H4 (cell line): Measurements from ENCODE around the gene SGO2. TPM values are rescaled to one million over a fixed set of nuclear protein-coding genes. Genes with fewer than 3 reads are reported as not detected.
"Not testable (repeated sequence)": the region's sequence is repeated elsewhere in the genome, so short reads cannot be mapped to it uniquely, and the experiment has no call there.

Source experiments
- DNase-seq: peaks from one replicate; pipeline ENCODE4 v3.0.0-alpha.2; 2015; ENCODE audit warnings: low spot score
- total RNA-seq: library from RNA; depleted of rRNA; stranded (reverse); fragments of >200 nt; shearing (Covaris generic); gene quantifications from 2 replicates; pipeline ENCODE4 v1.2.3, GENCODE V29; 2014; rRNA removed

Gene SGO2
- total RNA-seq, 1 experiment from 2014 or later: 10.8 TPM

- no peak for DNase-seq
Observed at GRCh38 chr2:200619279-200619678, 93.3 kb downstream of the SGO2 start.

GRCh38 chr2:200620606-200621390 lies 94.8 kb downstream of the SGO2 start:
- DNase-seq: no peak

- no peak for DNase-seq
Observed at GRCh38 chr2:200622106-200622505, 96.1 kb downstream of the SGO2 start.

DNA sequence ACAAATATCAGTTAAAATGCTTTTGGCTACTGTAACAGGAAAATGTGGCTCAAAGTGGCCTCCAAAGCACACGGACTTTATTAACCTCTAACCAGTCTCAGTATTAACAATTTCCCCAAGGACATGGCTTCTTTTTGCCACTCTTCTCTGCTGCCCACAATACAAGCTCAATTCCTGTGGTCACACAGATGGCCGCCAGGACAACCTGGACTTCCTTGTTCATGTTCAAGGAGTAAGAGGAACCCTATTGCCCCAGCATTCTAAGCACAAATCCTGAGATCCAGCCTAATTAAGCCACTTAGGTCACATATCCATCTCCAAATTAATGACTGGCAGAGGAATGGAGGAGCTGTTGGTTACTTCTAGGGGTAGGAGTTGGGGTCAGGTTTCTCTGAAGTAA lies 98.0 kb downstream of the SGO2 start:
- no peak for DNase-seq

DNA sequence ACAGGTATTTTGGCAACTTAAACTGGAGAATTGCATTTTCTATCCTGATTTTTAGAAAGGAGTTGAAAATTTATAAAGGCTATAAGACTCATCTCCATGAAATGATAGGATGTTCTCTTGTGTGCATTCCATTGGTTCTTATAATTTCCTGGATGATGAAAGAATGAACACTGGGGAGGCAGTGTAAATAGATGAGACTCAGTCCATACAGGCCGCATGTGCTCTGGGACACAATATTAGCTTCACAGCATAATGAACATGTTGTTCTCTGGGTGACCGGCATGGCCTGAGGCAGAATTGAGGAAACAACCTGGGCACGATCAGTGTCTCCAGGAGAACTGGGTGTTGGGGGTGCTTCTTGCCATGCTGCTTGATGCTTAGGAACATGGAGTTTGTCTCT lies 98.7 kb downstream of the SGO2 start:
- no peak for DNase-seq

GRCh38 chr2:200625282-200625681 lies 99.3 kb downstream of the SGO2 start:
- DNase-seq: no peak

GRCh38 chr2:200625958-200626363 lies 100.0 kb downstream of the SGO2 start:
- DNase-seq: no peak

DNA sequence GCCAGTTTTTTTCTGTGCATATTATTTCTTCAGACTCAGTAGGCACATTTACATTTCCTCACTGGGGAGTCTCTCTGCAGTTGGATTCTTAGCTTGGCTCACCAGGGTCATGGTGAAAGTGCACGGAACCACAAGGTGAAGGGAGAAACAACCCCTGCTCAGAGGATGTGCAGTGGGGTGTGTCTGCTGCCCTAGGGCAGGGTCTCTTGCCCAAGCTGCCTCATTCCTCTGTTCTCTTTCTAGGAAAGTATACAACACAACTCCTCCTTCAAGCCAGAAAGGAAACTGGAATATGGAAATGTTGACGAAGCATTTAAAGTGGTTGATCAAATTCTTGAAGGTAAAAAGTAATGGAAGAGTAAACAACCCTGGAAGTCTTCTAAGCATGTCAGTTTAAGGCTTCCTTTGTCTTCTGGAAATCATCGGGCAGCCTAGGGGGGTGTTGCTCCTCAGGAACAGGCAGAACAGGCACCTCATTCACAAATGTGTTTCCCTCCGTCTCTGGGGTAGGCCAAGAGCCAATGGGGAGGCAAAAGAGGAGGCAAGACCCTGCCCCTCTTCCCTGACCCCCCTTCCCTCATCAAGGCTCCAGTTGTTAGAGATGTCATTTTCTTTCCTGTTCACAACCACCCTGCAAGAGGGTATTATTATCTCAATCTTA lies 101.2 kb downstream of the SGO2 start:
- DNase-seq: no peak

DNA sequence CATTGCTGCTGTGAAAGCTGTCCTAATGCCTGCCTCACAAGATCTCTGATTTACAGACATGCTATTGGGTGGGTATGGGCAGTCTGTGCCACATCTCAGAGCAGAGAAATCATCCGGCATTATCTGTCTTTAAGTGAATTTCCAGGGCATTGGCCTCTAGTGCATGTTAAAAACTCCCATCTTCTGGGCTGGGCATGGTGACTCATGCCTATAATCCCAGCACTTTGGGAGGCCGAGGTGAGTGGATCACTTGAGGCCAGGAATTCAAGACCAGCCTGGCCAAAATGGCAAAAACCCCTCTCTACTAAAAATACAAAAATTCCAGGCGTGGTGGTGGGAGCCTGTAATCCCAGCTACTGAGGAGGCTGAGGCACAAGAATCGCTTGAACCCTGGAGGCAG lies 102.5 kb downstream of the SGO2 start:
- DNase-seq: not testable (repeated sequence)

- no peak for DNase-seq
Observed at GRCh38 chr2:200631287-200631686, 105.3 kb downstream of the SGO2 start.

Other genes starting within 250 kb of the SGO2 start
- 55.5 and 68.1 TPM in 2 replicates for gene SPATS2L, start 219.5 kb upstream of the SGO2 start, total RNA-seq
- 15.4 and 15.9 TPM in 2 replicates for gene KCTD18, start 16.1 kb upstream of the SGO2 start, total RNA-seq
- 0.06 and 3.3 TPM in 2 replicates for gene AOX1, start 59.8 kb downstream of the SGO2 start, total RNA-seq